ENCODE measurements around the gene PTRH2.

GRCh38 chr17:59752922-59753321 lies 45.7 kb upstream of the PTRH2 start:
- TF ChIP-seq CTCF (IDR thresholded peaks at IDR 0.05; ENCODE audit: low read length) (no peak), EZH2 (IDR thresholded peaks at IDR 0.05; ENCODE audit: borderline replicate concordance, low read length) (no peak)

Measured in OCI-LY1 (cell line).